HG03159 (cell line): ENCODE data around the gene AP5S1.
"Not testable (repeated sequence)": the region's sequence is repeated elsewhere in the genome, so short reads cannot be mapped to it uniquely, and the experiment has no call there.

Experiments
- ATAC-seq: cut with Tn5 transposase; IDR thresholded peaks from one replicate; pipeline ENCODE4 v1.9.1; 2021; ENCODE audit warnings: mild to moderate bottlenecking, moderate library complexity; ENCODE audit not compliant: unreplicated experiment

The AP5S1 gene

GRCh38 chr20:3842348-3842930, 22.1 kb downstream of the AP5S1 start:
- no peak for ATAC-seq

DNA sequence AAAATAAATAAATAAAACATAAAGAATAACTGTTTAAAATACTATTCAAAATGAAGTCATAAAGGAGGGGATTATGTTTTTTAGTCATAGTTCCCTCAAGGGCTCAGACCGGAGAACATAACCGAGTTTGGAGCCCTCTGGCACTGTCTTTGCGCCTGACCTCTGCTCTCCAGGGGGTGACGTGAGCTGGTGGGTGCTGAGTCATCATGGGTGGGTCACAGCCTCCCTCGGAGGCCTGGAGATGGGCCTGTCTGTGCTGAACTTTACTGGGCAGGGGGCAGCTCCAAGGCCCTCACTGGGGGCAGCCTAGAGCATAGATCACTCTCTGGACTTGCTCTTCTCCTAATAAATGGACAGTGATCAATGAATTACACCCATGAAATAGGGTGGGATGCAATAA, 23.1 kb downstream of the AP5S1 start:
- no peak for ATAC-seq

DNA sequence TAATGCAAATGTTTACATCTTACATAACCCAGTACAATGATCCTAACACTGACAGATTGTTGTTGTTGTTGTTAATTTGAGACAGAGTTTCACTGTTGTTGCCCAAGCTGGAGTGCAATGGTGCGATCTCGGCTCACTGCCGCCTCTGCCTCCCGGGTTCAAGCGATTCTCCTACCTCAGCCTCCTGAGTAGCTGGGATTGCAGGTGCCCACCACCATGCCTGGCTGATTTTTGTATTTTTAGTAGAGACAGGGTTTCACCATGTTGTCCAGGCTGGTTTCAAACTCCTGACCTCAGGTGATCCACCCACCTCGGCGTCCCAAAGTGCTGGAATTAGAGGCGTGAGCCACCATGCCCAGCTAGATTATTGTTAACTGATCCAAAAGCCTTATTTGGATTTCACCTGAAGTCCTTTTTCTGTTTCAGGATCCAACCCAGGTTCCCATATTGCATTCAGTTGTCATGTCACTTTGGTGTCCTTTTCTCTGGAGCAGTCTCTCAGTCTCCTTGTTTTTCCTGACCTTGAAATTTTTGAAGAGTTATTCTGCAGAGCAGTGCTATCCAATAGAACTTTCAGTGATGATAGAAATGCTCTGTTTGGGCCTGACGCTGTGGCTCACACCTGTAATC, 23.8 kb downstream of the AP5S1 start:
- ATAC-seq = not testable (repeated sequence)

DNA sequence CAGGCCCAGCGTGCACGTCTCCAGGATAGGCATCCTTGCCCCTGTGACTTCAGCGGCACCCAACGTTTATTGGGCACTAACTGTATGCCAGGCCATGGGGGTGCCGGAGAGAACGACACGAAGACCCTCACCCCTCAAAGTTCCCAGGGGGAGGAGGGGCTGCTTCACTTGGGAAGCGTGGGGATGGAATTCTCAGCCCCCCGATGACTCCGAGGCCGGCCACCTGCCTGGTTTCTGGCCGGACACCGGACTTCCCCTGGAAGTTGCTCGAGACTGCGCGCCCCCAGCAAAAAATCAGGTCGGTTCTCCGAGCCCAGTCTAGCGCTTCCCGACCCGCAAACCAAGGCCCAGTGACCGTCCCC, 26.0 kb downstream of the AP5S1 start:
- ATAC-seq = peak; percentile 20

DNA sequence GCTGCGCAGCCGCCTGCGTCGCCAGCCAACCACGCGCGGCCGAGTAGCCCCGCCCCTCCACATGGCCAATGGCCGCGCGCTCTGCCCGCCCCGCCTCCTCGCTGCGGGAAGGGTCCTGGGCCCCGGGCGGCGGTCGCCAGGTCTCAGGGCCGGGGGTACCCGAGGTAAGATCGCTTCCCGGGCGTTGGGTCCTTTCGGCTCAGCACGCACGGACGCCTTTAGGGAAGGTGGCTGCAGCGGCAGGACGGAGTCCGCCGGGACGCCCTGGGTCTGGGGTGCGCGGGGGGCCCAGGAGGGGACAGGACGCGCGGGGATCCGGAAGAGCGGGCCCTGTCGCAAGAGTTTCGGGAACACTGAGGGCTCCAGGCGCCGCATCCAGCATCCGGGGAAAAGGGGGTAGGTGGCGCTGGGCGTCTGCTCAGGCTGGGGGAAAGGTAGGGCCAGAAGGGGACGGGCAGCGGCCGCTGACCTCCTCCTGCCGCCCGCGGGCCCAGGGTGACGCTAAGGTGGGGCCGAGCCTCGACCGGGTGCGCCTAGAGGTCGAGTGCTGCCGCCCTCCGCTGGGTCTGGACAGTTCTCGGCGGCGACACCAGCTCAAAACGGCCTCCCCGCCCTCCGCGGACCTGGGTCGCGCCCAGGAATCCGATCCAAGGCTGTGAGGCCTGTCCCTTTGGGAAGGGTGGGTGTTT, 26.5 kb downstream of the AP5S1 start, which contains the start of gene MAVS:
TSS of gene MAVS (plus strand) at position 95 of the 689 bp plus-strand sequence. CDS start 7,791 bp downstream, outside the sequence.
- peak; percentile 92 for ATAC-seq

DNA sequence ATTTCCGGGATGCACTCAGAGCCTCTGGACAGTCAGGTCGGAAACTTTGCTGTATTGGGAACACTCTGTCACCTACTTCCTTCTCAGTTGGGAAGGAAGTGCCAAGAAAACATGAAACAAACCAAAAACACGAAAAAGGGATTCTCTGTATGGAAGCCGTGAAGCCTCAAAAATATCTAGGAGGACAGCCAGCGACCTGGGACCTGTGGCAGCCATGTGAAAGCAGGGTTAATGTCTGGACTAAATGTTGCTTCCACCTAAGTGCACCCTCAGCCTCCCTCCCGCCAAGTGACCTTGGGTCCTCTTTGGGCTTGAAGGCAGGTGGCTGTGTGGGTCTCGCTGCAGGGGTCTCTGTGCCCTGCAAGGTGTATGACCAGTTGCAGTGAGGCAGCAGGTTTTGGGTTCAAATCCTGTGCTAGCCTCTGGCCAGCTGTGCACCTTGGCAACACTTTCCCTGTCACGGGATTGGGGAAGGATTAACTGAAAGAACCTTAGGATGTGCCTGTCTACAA, 27.1 kb downstream of the AP5S1 start:
- no peak for ATAC-seq

DNA sequence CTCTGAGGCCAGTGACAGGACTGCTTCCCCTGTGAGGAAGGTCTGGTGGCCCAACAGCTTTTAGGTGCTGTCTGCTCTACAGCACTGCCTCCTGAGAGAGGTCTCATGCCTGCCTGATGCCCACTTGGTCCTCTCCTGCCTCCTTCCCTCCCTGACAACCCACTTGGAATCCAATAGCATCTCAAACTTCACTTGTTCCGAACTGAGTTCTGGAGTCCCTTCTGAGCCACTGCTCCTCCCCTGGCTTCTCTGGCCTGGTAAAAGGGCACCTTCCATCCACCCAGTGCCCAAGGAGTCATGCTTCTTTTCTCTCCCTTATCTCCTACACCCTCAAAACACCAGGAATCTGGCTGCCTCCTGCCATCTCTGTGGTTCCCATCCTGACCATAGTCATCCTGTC, 28.2 kb downstream of the AP5S1 start:
- ATAC-seq = no peak

GRCh38 chr20:3854462-3854871, 34.1 kb downstream of the AP5S1 start:
- ATAC-seq = no peak

GRCh38 chr20:3857405-3857804, 37.1 kb downstream of the AP5S1 start:
- no peak for ATAC-seq

DNA sequence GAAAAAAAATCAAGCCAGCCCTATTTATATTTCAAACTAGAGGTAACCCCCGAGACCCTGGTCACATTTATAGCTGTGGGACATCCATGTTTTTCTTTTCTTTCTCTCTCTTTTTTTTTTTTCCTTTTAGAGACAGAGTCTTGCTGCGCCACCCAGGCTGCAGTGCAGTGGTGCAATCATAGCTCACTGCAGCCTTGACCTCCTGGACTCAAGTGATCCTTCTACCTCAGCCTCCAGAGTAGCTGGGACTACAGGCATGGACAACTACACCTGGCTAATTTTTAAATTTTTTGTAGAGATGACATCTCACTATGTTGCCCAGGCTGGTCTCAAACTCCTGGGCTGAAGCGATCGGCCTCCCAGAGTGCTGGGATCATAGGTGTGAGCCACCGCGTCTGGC, 38.3 kb downstream of the AP5S1 start:
- no peak for ATAC-seq

GRCh38 chr20:3861191-3861590, 40.8 kb downstream of the AP5S1 start:
- no peak for ATAC-seq

DNA sequence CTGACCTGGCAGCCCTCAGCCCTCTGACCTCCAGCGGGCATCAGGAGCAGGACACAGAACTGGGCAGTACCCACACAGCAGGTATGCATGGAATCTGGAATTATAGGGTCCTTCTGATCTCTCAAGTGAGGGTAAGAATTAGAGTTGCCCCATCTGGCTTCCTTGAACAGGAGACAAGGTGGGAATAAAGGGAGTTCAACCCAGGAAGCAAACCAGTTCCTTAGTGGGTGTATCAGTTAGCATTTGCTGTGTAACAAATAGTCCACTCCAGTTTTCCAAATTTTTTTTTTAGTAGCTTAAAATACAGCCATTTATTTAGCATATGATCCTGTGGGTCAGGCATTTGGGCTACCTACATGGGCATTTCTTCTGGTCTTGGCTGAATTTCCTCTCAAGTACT, 42.0 kb downstream of the AP5S1 start:
- no peak for ATAC-seq

DNA sequence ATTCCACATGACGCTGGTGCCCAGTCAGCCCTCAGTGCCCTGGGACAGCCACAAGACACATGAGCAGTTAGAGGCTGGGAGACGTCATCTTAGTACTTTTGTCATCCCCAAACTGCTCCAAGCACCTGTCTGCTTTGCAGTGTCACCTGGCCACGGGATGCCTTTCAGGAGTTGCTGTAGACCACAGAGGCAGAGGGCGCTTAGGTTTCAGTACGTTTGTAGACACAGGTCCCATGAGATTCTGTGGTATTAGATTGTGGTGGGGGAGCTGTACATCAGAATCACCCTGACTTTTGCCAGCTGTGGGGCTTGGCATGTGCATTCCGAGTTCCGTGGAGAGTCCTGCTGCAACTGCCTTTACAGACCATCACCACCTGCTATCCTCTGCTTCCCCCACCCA, 43.0 kb downstream of the AP5S1 start:
- no peak for ATAC-seq

- ATAC-seq = no peak
Measured at GRCh38 chr20:3864518-3864917, 44.2 kb downstream of the AP5S1 start.

DNA sequence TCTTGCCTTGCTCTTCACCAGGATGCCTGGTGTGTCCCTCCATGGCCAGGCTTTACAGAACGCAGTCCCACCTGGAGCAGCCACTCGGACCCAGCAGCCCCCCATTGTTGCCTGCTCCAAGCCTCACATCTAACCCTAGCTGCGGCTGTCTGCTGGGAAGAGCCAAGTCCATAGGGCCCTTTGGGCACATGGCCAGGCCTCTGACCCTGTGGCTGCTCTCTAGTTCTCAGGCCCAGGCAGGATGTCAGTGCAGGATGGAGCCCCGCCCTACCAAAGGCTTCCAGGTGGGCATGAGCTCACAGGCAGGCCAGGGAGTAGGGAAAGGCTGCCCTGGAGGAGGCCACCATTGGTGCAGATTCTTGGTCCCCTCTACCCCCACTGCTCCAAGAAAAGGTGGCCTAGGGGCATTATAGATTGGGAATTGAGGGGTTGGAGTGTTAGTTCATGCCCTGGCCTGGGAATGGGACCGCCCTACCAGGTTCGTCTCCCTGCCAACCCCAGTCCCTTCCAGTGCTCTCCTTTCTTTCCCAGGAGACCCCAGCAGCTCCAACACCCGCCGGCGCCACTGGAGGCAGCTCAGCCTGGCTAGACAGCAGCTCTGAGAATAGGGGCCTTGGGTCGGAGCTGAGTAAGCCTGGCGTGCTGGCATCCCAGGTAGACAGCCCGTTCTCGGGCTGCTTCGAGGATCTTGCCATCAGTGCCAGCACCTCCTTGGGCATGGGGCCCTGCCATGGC, 45.0 kb downstream of the AP5S1 start:
- ATAC-seq = no peak

DNA sequence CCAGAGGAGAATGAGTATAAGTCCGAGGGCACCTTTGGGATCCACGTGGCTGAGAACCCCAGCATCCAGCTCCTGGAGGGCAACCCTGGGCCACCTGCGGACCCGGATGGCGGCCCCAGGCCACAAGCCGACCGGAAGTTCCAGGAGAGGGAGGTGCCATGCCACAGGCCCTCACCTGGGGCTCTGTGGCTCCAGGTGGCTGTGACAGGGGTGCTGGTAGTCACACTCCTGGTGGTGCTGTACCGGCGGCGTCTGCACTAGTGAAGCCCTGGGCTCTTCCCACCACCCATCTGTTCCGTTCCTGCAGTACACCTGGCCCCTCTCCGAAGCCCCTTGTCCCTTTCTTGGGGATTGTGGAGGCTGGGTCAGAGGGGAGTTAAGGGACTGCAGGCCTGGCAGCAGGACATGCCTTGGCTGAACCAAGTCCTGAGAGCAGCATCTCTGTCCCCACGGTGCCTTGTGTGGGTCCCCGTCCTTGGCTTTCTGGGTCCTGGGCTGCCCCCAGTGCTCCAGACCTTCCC, 45.6 kb downstream of the AP5S1 start:
- ATAC-seq = no peak

DNA sequence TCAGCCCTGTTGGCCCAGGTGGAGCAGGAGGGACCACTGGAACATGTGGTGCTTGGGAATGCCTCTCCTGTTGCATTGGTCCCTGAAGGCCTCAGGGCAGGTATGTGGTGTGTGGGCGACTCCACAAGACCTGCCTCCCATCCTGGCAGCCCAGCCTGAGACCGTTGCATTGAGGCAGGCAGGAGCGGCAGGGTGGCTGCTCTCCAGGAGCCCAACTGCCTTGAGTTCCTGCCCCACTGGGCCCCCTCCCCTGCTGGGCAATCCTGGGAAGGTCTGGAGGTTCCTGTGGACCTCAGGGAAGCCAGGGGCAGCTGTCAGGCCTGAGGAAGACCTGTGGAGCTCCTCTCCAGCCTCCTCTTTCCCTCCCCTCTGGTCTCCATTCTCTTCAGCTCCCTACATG, 46.1 kb downstream of the AP5S1 start:
- ATAC-seq = no peak

- ATAC-seq = no peak
Measured at GRCh38 chr20:3867802-3868201, 47.5 kb downstream of the AP5S1 start.

- ATAC-seq = no peak
Measured at GRCh38 chr20:3869839-3870634, 49.7 kb downstream of the AP5S1 start.

- no peak for ATAC-seq
Measured at GRCh38 chr20:3871550-3872265, 51.4 kb downstream of the AP5S1 start.
